HG02870 (cell line): ENCODE data around the gene DLG2.

ENCODE experiments used
- ATAC-seq: cut with Tn5 transposase; IDR thresholded peaks from one replicate; pipeline ENCODE4 v1.9.1; 2021; ENCODE audit warnings: mild to moderate bottlenecking, moderate library complexity; ENCODE audit not compliant: unreplicated experiment

Gene DLG2

DNA sequence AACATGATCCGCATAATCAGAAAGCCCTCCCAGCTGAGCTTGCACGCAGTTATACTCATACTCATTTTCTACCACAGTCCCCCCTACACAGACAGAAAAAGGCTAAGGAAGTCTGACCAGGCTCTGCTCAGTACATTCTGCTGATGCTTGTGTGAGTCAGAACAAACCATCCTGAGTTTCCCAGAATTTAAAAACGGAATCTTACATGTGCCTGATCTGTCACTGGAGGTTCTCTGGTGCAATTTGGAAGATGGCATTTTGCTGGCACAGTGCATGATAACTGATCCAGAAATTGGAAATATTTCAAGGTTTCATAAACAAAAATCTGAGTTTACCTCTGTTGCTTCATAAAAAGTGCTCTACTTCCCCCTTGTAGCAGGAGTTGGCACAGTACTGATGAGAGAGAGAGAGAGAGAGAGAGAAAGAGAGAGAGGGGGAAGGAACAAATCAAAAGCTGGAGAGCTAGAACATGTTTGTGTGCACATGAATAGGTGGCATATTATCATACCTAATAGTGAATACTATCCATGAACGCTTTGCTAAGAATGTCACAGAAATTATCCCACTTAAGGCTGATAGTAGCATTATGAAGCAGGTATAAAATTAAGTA is 1085.3 kb downstream of the DLG2 start:
- no peak for ATAC-seq

DNA sequence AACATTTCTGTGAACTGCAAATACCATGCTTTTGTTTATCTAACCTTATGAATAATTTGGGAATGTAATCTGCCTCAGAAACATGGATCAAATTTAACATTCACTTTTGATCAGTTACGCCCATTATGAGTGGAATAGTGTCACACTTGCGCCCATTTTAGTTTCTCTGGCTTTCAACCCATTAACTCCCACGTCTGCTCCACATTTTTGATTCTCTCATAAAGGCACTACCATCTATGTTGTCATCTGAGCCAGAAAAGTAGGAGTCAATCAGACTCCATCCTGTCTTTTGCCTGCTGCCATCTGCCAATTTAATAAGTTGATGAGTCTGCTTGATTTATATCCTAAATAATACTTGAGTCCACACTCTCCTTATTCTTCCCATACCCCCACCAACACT is 1090.7 kb downstream of the DLG2 start:
- ATAC-seq = no peak

DNA sequence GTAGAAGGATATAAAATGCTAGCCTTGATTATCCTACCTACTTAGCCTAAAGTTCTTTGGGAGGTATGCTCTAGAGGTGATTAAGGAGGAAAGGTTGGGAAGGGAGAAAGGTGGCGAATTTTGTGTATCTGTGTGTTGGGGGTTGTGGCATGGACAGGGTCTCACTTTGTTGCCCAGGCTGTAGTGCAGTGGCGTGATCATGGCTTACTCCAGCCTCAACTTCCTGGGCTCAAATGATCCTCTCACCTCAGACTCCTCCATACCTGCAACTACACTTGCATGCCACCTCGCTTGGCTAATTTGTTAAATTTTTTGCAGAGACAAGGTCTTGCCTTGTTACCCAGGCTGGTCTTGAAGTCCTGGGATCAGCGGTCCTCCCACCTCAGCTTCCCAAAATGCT is 1094.8 kb downstream of the DLG2 start:
- ATAC-seq = no peak

DNA sequence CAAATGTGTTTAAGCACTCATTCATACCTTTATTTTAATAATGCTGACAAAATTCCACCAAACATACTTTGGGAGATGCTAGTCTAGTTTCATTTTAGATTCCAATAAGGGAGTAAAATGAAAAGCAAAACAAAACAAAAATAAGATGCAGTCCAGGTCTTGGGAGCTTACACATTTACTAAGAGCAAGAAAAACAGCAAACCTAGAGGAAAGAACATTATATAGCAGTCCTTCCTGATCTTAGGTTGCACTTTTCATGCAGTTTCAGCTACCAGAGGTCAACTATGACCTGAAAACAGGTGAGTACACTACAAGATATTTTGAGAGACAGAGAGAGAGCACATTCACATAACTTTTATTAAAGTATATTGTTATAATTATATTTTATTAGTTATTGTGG is 1100.9 kb downstream of the DLG2 start:
- ATAC-seq = no peak

DNA sequence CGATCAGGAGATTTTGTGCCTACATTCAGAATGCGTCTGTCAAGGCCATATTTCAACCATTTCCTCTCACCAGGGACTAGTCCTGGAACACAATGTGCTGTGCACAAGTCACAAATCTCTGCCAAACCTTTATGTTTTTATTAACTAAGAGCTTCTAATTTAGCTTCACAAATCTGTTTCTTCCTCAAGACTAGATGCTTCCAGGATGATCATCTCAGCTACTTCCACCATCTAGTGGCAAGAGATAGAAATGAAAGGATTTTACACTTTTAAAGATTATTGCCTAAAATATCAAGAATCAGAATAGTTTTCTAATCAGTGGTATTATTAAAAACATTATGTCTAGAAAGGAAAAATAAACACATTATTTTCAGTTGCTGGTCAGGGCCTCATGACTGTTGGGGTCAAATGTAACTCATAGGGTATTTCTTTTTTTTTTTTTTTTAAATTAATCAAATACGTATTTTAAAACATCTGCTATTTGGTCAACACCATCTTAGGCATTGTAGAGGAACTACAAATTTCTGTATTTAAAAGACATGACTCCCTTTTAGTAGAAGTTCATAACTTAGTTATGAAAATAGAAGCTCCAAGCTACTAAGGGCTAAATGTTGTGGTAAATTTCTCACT is 1102.6 kb downstream of the DLG2 start:
- ATAC-seq = no peak

DNA sequence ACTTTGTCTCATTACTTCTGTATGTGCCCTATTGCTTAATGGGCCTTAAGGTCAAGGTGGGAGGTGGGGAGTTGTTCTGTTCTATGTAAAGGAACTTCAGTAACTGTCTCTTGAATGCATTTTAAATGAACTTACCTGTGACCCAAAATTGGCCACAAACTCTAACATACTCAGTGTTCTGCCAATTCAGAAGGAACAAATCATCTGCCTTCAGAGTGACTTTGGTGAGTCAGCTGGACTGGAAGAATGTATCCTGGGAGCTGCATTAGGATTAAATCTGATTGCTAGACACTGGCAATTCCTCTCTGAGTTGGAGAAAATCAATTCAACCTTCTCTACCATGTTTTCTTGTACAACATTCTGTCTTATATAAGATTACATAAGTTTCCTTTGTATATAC is 1104.8 kb downstream of the DLG2 start:
- no peak for ATAC-seq

DNA sequence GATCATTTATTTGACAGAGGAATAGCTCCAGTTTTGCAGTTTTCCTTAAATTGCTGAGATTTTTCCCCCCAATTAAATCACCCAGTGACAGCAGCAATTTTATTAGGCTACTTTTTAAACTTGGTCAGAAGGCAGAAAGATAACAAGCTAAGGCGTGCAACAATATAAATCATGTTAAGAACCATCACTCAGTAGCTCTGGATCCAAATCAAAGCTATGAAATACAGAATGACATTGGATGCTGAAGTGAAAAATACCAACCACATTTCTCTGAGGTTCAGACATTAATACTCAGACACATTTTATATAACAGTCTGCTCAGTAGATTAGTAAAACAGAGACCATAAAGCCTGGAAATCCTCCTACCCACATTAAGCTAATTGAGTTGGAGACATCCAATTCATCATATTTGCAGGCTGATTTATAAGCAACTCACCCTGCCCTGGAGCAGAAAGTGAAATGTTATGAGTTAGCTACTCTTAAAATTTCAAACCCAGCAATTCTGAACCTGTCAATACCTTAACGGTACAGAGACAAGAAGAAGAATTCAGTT is 1108.4 kb downstream of the DLG2 start:
- no peak for ATAC-seq

DNA sequence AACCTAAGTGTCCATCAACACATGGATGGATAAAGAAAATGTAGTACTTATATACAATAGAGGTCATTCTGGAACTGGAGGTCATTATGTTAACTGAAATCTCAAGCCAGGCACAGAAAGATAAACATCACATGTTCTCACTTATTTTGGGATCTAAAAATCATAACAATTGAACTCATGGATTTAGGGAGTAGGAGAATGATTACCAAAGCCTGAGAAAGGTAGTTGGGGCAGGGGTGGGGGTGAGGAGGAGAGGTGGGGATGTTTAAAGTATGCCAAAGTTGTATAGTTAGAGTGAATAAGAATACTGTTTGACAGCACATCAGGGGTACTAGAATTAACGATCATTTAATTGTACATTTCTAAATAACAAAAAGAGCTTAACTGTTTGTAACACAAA is 1112.7 kb downstream of the DLG2 start:
- no peak for ATAC-seq

DNA sequence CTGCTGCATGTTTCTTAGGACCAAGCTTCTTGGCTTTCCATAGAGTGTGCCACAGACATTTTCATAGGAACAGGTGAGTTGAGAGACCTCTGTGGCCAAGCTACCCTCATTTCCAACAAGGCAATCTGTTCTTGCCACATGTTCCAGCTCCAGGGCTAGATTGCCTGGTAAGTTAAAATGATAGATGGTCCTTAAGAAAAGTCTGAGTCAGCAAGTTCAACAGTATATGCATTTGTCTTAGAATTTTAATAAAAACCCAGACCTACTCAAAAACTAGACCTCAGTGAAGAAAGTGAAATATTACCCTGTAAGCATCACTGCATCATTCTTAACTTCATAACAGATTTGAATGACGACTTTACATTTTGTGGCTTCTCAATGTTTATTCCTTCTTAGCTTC is 1123.6 kb downstream of the DLG2 start:
- no peak for ATAC-seq

DNA sequence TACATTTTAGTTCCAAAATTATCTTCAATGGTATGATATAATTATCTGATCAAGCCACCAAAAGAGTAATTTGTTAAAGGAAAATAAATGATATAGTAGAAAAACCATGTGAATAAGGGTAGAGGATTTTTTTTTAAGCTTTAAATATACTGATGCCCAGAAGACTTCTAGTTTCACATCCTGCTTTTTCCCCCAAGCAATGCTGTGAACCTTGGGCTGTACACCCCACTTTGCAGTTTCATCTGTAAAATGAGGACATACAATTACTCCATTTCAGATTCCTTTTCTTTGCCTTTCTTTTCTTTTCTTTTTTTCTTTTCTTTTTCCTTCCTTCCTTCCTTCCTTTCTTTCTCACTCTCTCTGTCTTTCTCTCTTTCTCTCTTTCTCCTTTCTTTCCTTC is 1125.4 kb downstream of the DLG2 start:
- no peak for ATAC-seq

DNA sequence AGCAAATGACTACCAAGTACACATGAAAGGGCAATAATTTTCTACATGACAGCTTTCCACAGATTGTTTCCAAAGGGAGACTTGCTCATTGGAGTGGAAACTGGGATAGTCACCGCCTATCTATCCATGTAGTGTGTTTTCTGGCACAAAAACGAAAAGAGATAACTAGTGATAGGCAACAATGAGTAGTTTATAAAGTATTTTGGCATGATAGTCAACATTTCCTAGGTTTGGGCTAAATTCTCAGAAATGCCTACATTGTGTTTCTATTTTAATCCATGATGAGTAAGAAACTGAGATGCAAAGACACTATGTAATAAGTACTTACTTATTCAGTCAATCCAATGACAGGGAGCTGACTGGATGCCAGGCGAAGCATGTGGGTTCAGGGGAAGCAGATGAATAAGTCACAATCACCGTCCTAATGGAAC is 1129.1 kb downstream of the DLG2 start:
- ATAC-seq = no peak

DNA sequence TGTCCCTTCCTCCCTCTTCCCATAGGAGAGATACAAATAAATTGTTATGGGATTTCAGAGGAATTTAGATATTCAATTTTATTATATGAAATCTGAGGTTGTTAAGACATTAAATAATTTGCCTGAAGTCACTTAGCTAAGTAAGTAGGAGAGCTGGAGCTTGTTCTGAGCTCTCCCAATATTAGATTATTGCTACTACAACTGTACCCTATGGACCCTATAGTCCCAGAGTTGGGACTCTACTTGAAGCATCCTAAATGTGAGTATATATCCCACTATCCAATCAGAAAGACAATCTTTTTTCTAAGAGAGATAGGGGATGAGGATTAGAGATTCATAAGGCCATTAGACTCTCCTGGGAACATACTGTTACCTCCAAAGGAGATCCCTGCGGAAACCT is 1130.0 kb downstream of the DLG2 start:
- no peak for ATAC-seq

DNA sequence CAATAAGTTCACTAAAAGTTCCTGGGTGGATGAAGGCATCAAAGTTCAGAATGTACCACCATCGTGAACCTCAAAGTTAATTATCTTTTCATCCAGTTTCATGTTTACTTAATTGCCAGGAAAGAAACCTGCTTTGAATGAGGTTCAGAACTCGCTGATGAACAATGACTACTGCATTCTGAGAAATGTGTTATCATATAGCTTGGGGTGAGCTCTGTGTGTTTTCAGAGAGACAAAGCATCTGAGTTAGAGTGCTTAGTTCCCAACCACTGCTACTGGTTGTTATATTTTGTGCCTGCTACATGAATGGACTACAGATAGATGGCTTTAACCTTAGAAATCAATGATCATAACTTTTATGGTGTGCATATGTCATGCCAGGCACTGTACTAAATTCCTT is 1131.0 kb downstream of the DLG2 start:
- no peak for ATAC-seq

DNA sequence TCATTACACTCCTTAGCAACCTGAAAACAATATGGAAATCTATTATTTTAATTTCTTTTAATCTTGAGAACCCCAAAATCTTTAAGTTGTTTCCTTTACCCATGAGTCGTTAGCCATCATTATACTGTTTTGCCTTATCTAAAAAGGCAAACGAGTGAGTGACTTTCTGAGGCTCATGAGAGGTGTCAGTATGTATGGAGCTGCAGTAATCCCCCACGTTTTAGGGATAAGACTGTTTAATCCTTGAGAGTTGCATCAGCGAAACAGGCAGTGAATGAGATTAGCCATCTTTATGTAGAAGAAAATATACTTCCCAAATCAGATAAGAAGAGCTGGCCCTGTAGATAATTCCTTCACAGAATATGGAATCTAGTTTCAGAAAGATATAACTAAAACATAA is 1147.0 kb downstream of the DLG2 start:
- ATAC-seq = no peak

DNA sequence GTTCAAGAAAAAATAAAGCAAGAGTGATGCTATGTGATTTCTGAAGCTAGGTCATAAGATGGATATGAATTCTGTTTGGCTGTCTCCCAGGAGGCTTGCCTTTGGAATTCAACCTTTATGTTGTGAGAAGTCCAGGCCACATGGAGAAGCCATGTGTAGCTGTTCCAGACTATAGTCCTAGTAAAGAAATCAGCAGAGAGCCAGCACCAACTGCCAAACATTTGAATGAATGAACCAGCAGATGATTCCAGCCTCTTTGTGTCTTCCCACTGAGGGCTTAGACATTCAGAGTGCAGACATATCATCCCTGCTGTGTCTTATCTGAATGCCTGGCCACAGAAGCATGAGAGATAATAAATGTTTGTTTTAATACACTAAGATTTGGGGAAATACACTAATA is 1150.6 kb downstream of the DLG2 start:
- no peak for ATAC-seq

DNA sequence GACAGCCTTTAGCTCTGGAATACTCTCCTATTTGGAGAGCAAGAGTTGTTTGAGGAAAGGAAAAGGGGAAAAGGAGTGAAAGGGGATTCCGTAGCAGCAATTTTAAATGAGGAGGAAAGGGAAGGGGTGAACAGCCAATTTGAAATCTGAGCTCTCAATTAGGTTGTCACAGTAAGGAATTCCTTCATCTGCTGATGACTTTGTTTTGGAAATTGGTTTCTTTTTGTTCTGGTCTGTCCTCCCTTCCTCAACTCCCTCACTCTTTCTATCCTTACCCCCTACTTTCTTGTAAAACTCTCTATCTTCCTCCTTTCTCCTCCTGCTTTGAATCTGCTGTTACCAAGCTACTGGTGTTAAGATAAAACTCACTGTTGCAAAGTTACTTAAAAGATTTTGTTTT is 1155.6 kb downstream of the DLG2 start:
- ATAC-seq = no peak

DNA sequence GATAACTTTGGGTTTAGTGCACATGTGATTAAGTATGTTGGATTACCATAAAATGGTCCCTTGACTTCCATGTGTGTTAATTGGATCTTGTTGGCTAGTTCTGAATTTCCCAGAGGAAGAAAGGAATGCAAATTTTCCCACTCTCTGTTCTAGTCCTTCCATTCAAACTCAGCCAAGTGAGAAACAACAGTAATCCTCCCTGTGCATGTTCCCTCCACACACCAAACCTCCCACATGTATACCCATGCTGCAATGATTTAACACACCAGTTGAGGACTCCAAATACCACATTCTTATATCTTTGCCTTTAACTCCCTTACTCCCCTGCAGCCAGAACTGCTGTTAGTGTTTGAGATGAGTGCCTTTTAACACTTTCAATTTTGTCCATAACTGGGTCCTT is 1158.9 kb downstream of the DLG2 start:
- ATAC-seq = no peak

DNA sequence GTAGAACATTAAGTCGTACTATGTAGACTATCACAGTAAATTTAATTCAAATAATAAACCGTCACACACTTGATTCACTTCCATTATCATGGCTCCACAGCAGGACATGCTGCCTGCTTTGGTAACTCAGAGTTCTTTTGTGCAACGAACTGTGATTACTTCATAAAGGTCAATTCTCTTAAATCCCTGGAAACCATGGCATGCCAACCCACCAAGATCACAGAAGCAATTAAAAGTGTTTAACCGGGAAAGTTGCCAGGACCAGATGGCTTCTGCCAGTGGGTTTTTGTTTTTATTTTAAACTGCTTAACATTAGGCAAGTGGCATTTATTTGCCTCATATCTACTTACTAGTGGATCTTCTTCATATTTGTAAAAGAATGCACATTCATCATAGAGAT is 1162.1 kb downstream of the DLG2 start:
- ATAC-seq = no peak

DNA sequence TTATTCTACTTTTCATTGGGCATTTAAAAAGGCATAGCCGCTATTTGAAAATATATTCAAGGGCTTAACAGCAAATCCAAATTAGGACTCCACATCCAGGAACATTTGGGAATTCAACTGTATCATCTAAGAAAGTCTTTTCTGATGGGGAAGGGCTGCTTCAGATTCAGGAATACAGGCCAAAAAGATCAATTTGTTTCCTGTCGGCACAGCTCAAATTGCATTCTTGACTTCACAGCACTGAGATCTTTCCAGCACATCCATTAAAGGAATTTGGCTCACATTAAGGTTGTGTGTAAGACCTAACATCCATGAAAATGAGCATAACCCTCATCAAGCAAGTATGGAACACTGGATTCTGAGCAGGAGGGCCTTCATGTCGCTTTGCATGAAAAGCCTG is 1171.5 kb downstream of the DLG2 start:
- ATAC-seq = no peak

DNA sequence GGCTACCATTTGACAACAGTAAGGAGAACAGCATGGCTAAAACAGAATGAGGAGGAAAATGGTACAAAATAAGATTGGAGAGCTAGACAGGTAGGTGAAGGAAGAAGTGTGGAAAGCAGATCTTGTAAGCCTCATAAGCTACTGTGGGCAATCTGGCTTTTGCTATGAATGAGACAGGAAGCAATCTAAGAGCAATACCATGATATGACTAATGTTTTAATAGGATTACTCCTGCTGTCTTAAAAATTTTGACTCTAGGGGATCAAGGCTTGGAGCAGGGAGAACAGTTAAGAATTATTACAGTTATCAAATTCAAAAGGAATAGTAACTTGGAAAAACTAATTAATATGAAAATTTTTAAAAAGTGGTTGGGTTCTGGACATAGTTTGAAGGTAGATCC is 1174.9 kb downstream of the DLG2 start:
- no peak for ATAC-seq

DNA sequence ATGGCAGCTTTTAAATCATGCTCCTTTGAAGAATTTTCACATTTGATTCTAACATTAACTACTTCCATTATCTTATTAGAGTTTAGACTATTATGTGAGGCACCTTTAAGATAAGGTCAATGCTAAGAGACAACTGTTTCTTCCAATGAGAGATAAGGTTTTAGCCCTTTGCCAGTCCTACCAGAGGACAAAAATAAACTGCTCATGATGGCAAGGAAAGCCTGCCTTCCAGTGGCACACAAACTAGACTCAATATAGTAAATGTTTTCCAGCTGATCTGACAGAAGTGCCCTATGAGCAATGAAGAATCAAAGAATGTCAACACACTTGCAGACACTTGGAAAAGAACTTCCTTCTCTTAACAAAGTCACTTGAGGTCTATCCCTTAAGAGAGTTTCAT is 1188.6 kb downstream of the DLG2 start:
- ATAC-seq = no peak

DNA sequence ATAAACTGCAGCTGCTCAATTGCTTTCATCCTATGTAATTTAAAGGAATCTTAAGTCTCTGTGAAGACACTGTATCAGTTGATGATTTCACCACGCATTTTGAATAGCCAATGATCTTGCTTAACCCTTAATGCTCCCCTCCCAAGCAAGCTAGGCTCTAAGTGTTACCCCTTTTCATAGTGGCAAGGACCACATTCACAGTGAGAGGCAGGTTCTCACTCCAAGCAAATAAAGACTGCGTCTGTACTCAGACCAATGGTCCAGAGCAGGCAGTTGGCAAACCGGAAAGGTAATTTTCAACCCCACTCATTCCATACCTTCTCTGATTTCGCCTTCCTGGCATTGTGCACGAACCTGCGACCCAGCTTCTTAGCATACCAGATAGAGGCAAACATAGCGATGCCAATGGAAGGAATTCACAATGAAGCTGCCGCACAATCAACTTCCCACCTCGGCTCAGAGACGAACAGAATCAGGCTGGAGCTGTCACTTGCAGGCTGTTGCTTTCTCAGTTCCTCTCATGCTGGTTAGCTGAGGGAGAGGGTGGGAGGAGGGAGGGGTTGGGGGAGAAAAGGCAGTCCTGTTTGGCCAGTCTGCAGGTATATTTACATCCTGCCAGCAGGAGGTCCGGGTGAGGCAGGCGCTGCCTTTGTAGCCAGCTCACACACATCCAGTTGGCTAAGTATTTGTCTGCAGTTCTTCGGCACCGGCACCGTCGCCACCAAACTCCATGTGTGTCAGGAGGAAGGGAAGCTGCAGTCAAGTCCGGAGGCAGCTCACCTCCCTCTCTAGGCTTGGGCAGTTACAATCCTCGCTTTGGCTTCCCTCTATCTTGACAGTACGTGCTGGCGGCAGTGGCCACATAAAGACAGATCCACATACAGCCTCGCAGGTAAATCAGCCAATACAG is 1189.8 kb downstream of the DLG2 start:
- ATAC-seq = peak; percentile 95
